ENCODE measurements around the gene MAP3K9. TPM values are rescaled to one million over a fixed set of nuclear protein-coding genes. Genes with fewer than 3 reads are reported as not detected.

MAP3K9 gene
- total RNA-seq, 4 donors from 2014 or later: 0.20 to 1.5 (median 0.59) TPM

- 62 to 63% methylated on average over 6 of the region's 6 CpGs for WGBS, 2 donors
- Histone ChIP-seq H3K27ac (peak overlapping the region in 1 of 4 donors; percentile 23), H3K27me3 (no peaks in the 10 kb centered on the region)
Measured at GRCh38 chr14:70677341-70677740, 132.0 kb downstream of the MAP3K9 start.

More at GRCh38 chr14:70677341-70677740, 132.0 kb downstream of the MAP3K9 start:
- Histone ChIP-seq H3K36me3 (no peaks in the 10 kb centered on the region), H3K4me1 (no peaks in the 10 kb centered on the region), H3K9me3 (no peaks in the 10 kb centered on the region), H3K4me3 (no peak overlapping the region)
- TF ChIP-seq CTCF (IDR thresholded peaks at IDR 0.05): no peak
- no peak for TF ChIP-seq POLR2A (IDR thresholded peaks at IDR 0.05)
- TF ChIP-seq EP300 (IDR thresholded peaks at IDR 0.05): no peak
- no peak for DNase-seq (ENCODE audit: low spot score in 2 of 2)

Other genes starting within 250 kb of the MAP3K9 start
- gene MED6, start 208.9 kb downstream of the MAP3K9 start, total RNA-seq: 10 to 100 TPM; 23.4 to 47.2 (median 41.1) TPM
- 1 to 10 TPM; 3.9 to 6.9 (median 5.4) TPM for gene TTC9, start 167.6 kb downstream of the MAP3K9 start, total RNA-seq
- gene PCNX1, start 97.9 kb upstream of the MAP3K9 start, total RNA-seq: 10 to 100 TPM; 41.8 to 83.1 (median 50.5) TPM